NCI-H446 treated with DMSO at 0.1 percent for 48 hours (cell line): ENCODE results near the gene RPL26.
"Not testable (repeated sequence)": the region's sequence is repeated elsewhere in the genome, so short reads cannot be mapped to it uniquely, and the experiment has no call there.

Experiments
- DNase-seq: peaks from one replicate; lab custom pipeline; 2025; lab: John Stamatoyannopoulos, UW

RPL26 gene

DNA sequence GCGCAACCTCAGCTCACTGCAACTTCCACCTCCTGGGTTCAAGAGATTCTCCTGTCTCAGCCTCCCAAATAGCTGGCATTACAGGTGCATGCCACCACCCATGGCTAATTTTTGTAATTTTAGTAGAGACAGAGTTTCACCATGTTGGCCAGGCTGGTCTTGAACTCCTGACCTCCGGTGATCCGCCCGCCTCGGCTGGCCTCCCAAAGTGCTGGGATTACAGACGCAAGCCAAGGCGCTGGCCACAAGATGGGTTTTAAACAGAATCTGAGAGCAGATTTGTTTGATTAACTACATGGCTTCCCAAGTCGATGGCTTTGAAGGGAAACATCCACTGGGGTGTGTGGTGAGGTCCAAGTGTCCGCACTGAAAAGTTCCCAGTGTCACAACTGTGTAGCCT is 11.5 kb upstream of the RPL26 start:
- DNase-seq, result not testable (repeated sequence)

GRCh38 chr17:8393470-8394231 is 10.7 kb upstream of the RPL26 start:
- DNase-seq, result no peak

DNA sequence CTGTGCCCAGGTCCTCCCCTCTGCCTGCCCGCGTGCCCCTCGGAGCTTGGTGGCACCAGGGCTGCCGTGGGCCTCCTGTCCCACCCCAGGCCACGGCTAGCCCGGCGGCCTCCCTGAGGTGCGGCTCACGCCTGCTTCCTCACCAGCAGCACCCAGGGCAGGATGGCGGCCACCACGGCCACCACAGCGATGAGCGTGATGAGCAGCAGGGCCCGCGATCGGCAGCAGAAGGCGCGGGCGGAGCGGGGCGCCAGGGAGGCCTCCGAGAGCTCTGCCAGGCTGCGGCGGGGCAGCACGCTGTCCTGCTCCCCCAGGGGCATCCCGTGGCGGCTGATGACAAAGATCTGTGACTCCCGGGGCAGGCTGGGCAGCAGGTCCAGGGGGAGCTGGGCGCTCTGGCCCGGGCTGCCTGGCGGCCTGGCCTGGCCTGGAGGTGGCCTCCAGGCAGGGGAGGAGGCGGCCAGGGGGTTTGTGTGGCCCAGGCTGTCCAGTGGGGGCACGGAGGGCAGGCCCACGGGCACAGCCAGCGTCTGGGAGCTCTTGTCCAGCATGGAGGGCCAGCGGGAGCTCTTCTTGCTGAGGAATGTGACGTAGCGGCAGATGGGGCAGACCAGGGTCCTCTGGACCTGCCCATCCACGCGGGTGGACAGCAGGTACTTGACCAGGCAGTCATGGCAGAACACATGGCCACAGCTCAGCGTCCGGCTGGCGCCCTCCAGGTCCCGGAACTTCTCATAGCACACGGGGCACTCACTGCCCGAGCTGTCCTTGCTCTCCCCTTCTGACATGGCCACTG is 9.9 kb upstream of the RPL26 start:
- no peak for DNase-seq

DNA sequence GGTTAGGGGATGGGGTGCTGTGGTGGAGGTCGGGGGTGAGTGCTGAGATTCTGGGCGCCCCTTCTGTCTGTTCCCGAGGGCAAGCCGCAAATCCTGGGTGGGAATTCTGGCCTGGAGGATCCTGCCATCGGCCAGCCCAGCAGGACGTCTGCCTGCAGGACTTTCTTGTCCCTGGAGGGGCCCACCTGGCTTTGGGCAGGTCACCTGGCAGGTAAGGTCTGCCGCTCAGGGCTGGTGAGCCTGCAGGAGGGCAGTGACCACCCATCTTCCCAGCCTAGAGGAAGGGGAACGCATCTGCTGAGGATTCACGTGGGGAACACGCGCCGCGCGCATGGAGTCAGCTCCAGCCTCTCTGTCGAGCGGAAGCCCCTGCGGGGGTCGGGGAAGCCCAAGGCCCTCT is 9.3 kb upstream of the RPL26 start:
- DNase-seq, result no peak

GRCh38 chr17:8391711-8392110 is 8.7 kb upstream of the RPL26 start:
- DNase-seq, result no peak

DNA sequence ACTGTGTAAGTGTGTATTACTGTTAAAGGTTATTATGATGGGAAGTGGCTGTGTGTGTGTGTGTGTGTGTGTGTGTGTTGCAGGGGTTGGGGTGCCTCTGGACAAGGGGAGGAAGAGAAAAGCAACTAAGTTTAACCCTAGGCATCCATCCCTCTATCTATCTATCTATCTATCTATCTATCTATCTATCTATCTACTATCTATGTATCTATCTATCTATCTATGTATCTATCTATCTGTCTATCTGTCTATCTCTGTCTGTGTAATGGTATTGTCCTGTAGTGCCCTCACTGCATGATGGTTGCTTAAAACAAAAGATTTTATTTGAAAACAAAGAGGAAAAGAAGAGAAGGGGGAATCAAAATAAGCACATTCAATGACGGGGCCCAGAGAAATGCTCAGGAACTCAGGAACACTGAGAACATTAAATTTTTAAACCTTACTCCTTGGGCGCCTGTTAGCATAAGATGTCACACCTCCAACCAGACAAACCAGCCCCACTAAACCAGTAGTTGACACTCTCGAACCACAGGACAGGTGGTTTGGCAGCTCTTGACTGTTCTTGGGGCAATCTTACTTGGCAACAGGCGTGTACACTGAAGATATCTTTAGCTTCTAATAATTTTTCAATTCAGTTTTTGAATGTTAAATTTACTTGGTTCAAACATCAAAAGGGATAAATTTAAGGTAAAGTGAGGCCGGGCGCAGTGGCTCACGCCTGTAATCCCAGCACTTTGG is 5.1 kb upstream of the RPL26 start:
- DNase-seq, result no peak

DNA sequence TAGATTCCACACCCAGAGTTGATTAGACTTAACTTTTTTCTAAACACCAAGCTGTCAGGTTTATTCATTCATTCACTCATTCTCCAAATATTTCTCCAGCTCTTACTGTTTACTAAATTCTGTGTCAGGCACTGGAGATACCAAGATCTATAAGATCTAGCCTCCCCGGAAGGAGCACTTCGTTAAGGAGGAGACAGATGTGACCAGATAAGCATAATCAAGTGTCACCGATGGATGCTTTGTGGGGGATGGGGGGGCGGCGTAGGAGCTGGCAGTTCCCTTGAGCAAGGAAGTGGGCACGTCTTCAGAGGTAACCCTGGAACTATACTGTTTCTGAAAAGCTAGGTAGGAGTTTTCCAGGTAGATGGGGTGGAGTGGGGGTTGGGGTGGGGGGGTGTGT is 3.8 kb upstream of the RPL26 start:
- no peak for DNase-seq

- DNase-seq, result no peak
These were observed 1.9 kb upstream of the RPL26 start for GRCh38 chr17:8384801-8385378.

DNA sequence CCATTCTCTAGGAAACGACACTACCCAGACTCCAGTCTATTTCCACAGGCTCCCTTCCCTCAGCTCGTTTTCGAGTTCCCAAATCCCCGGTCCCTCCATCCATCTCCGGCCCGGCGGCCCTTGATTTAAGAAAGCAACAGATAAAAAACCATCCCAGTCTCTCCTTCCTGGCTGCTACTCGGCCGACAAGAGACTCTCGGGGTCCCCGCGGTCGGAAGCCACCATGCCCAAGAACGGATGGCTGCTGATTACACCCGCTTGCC is 182 bp downstream of the RPL26 start:
- no peak for DNase-seq

DNA sequence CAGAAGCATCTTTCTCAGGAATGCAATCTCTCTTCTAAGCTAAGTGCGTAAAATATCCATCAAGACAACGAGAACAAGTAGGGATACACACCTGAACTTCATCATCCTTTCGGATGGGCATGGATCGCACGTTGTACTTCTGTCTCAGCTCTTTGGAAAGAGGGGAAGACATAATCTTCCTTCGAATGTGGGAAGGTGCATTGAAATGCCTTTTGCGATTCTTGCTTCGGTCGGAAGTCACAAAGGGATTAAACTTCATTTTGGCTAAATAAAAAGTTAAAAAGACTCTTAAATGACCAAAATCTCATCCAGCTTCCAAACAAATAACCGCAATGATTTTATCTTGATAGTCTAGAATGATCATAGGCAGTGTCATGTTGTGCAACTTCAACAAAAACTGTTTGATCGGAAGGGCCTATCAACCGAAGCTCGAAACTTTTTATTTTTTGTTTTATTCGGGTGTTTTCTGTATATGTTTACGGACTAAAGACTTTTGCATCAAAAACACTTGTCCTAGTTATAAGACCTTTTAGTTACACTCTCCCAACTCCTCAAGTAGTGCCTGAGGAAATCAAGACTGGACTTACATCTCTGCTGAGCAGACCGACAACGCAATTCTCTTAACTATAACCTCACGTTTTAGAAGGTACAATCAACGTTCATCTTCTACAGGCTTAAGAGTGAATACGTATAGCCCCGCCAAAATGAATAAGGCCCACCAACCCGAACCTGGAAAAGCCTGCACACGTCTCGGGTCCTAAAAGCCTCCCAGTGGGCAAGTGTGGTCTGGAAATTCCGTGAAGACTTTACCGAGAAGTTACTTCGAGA is 727 bp downstream of the RPL26 start:
- no peak for DNase-seq

DNA sequence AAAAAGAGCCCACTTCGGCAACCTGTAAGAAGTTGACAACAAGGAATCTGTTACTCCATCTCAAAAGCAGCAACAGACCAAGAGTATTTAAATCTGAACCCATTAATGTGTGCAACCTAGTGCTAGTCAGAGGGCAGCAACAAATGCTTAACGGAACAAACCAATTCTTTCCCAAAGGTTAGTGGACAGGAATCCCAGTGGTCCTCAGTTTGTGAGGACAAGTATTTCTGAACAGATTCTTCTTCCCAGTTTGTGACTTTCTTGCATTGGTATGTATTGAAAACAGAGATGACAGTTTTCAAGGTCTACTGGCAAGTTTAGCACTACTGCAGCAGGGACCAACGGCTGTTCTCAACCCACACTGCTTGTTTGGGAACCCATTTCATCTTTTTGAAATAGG is 2.9 kb downstream of the RPL26 start:
- no peak for DNase-seq

DNA sequence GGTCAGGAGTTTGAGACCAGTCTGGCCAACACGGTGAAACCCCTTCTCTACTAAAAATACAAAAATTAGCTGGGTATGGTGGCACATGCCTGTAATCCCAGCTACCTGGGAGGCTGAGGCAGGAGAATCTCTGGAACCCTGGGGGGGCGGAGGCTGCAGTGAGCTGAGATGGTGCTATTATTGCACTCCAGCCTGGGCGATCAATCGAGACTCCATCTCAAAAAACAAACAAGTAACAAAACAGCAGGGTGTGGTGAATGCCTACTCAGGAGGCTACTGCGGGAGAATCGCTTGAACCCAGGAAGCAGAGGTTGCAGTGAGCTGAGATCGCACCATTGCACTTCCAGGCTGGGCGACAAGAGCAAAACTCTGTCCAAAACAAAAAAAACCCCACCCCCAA is 4.9 kb downstream of the RPL26 start:
- DNase-seq, result not testable (repeated sequence)

GRCh38 chr17:8377422-8377821 is 5.6 kb downstream of the RPL26 start:
- DNase-seq, result no peak

GRCh38 chr17:8376271-8377067 is 6.5 kb downstream of the RPL26 start, which contains the start of gene KRABD2:
Gene KRABD2 (minus strand): TSS chr17:8376704.
- DNase-seq, result peak; percentile 77

DNA sequence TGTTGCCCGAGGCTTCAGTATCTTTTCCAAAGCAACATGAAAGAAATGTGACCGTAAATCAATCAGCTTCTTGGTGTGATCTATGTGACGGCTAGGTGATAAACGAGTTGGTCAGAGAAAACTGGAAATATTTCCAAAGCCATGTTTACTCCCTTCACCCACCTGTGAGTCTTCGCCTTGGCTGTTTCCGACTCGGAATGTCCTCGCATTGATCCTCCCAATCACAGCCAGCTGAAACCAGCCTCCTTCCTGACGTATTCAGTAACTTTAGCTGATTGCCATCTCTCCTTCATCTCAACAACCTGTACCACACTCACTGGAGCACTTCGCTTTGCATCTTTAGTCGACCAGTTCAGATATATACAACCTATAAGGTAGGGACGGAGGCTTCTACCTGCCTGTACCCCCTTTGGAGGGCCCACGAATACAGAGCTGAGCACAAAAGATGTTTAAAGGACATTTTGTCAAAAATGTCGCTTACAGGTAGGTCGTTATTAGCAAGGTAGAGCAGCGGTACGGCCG is 7.2 kb downstream of the RPL26 start:
- DNase-seq, result no peak

GRCh38 chr17:8373856-8374255 is 9.1 kb downstream of the RPL26 start:
- not testable (repeated sequence) for DNase-seq

DNA sequence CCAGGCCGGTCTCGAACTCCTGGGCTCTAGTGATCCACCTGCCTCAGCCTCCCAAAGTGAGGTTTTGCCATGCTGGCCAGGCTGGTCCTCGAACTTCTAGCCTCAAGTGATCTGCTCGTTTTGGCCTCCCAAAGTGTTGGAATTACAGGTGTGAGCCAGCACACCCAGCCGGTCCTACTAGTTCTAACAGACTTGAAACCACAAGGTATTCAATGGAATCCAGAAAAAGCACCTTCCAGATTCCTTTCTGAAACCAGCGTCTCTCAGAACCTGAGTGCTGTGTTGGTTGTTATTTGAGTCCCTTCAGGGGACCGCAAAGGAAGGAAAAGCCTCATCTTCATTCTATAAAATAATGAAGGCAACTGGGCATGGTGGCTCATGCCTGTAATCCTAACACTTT is 10.6 kb downstream of the RPL26 start:
- no peak for DNase-seq

DNA sequence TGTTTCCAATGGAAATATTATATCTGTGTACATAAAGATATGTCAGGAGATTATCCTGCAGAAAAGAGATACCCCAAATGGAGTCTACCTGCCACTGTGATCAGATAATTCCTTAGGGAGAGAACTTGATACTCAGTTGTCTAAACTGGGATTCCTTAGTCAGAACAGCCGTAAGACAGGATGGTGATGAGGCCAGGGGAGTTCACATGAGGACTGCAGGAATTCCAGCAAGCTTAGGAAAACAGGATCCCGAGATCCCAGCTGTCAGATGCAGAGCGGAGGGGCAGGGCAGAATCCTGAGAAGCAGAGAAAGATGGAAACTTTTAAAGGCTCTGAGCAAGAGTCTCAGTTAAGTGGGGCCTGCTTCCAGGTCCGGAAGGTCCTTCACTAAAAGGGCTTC is 11.2 kb downstream of the RPL26 start:
- DNase-seq, result no peak

- DNase-seq, result no peak
These were observed 13.0 kb downstream of the RPL26 start for GRCh38 chr17:8369944-8370343.

DNA sequence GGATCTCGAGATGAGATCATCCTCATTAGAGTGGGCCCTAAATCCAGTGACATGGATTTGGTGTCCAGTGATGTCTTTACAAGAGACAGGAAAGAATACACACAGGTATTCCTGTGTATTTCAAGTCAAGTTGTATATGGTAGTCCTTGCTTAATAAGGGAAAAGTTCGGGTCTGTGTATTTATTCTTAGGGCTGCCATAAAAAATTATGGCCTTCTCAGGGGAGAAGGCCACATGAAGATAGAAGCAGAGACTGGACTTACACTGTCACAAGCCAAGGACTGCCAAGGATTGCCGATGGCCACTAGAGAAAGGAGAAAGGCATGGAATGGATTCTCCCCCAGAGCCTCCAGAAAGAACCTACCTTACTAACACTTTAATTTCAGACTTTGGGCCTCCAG is 14.8 kb downstream of the RPL26 start:
- no peak for DNase-seq

- DNase-seq, result no peak
These were observed 16.8 kb downstream of the RPL26 start for GRCh38 chr17:8366231-8366630.
